Rectal smooth muscle tissue (tissue), 1 donor: Measurements from ENCODE around the gene SH3BP5.
"Not testable (repeated sequence)": the region's sequence is repeated elsewhere in the genome, so short reads cannot be mapped to it uniquely, and the experiment has no call there.

Experiments
- H3K27ac ChIP-seq: one replicate; pipeline ENCODE4 v1.7.0; 2013; ENCODE audit warnings: low read depth, low read length, inconsistent platforms
- H3K27me3 ChIP-seq: one replicate; pipeline ENCODE4 v1.7.0; 2013; ENCODE audit warnings: low read length; ENCODE audit not compliant: control insufficient read depth, insufficient read depth
- H3K36me3 ChIP-seq: one replicate; pipeline ENCODE4 v1.7.0; 2013; ENCODE audit warnings: low read length; ENCODE audit not compliant: control insufficient read depth, insufficient read depth
- H3K4me1 ChIP-seq: one replicate; pipeline ENCODE4 v1.7.0; 2013; ENCODE audit warnings: low read length; ENCODE audit not compliant: control insufficient read depth, insufficient read depth
- H3K4me3 ChIP-seq: one replicate; pipeline ENCODE4 v1.7.0; 2013; ENCODE audit warnings: low read length
- H3K9ac ChIP-seq: one replicate; pipeline ENCODE4 v1.7.0; 2013; ENCODE audit warnings: low read length

Gene SH3BP5

GRCh38 chr3:15359677-15360397 lies 27.5 kb upstream of the SH3BP5 start:
- H3K27ac ChIP-seq, result no peak overlapping the region
- H3K9ac ChIP-seq, result no peak overlapping the region
- H3K4me3 ChIP-seq, result no peak overlapping the region
- no peaks in the 10 kb centered on the region for H3K27me3 ChIP-seq
- no peaks in the 10 kb centered on the region for H3K4me1 ChIP-seq
- no peaks in the 10 kb centered on the region for H3K36me3 ChIP-seq

GRCh38 chr3:15356651-15357061 lies 24.3 kb upstream of the SH3BP5 start:
- not testable (repeated sequence) for H3K9ac ChIP-seq, H3K27me3 ChIP-seq, H3K27ac ChIP-seq, H3K36me3 ChIP-seq, H3K4me1 ChIP-seq, H3K4me3 ChIP-seq

- H3K4me3 ChIP-seq, result no peak overlapping the region
- H3K9ac ChIP-seq, result no peak overlapping the region
- H3K4me1 ChIP-seq, result no peaks in the 10 kb centered on the region
- H3K27me3 ChIP-seq, result no peaks in the 10 kb centered on the region
- no peaks in the 10 kb centered on the region for H3K36me3 ChIP-seq
- H3K27ac ChIP-seq, result no peak overlapping the region
These were observed 23.8 kb upstream of the SH3BP5 start for GRCh38 chr3:15356176-15356575.

- Histone ChIP-seq H3K27me3 (no peaks in the 10 kb centered on the region), H3K27ac (no peak overlapping the region), H3K4me1 (no peaks in the 10 kb centered on the region), H3K9ac (no peak overlapping the region), H3K36me3 (no peaks in the 10 kb centered on the region), H3K4me3 (no peak overlapping the region)
These were observed 22.7 kb upstream of the SH3BP5 start for GRCh38 chr3:15355086-15355485.

- H3K27ac ChIP-seq, result no peak overlapping the region
- no peak overlapping the region for H3K9ac ChIP-seq
- H3K36me3 ChIP-seq, result no peaks in the 10 kb centered on the region
- no peaks in the 10 kb centered on the region for H3K4me1 ChIP-seq
- no peak overlapping the region for H3K4me3 ChIP-seq
- no peaks in the 10 kb centered on the region for H3K27me3 ChIP-seq
These were observed 22.1 kb upstream of the SH3BP5 start for GRCh38 chr3:15354485-15354884.

- H3K27me3 ChIP-seq, result no peaks in the 10 kb centered on the region
- no peaks in the 10 kb centered on the region for H3K4me1 ChIP-seq
- H3K27ac ChIP-seq, result no peak overlapping the region
- H3K36me3 ChIP-seq, result no peaks in the 10 kb centered on the region
- H3K9ac ChIP-seq, result no peak overlapping the region
- no peak overlapping the region for H3K4me3 ChIP-seq
These were observed 17.8 kb upstream of the SH3BP5 start for GRCh38 chr3:15350141-15350540.

GRCh38 chr3:15349438-15349837 lies 17.1 kb upstream of the SH3BP5 start:
- not testable (repeated sequence) for H3K4me3 ChIP-seq, H3K9ac ChIP-seq, H3K27me3 ChIP-seq, H3K27ac ChIP-seq, H3K36me3 ChIP-seq, H3K4me1 ChIP-seq

GRCh38 chr3:15348246-15348645 lies 15.9 kb upstream of the SH3BP5 start:
- no peak overlapping the region for H3K27ac ChIP-seq

GRCh38 chr3:15347737-15348110 lies 15.3 kb upstream of the SH3BP5 start:
- no peak overlapping the region for H3K27ac ChIP-seq
- no peak overlapping the region for H3K9ac ChIP-seq
- H3K4me3 ChIP-seq, result no peak overlapping the region
- no peaks in the 10 kb centered on the region for H3K36me3 ChIP-seq
- H3K27me3 ChIP-seq, result no peaks in the 10 kb centered on the region
- no peaks in the 10 kb centered on the region for H3K4me1 ChIP-seq

More at GRCh38 chr3:15348246-15348645, 15.9 kb upstream of the SH3BP5 start:
- no peaks in the 10 kb centered on the region for H3K4me1 ChIP-seq
- H3K9ac ChIP-seq, result no peak overlapping the region
- no peaks in the 10 kb centered on the region for H3K27me3 ChIP-seq
- no peaks in the 10 kb centered on the region for H3K36me3 ChIP-seq
- no peak overlapping the region for H3K4me3 ChIP-seq

- Histone ChIP-seq H3K9ac (no peak overlapping the region), H3K4me3 (no peak overlapping the region), H3K27ac (no peak overlapping the region), H3K36me3 (no peaks in the 10 kb centered on the region), H3K4me1 (no peaks in the 10 kb centered on the region), H3K27me3 (no peaks in the 10 kb centered on the region)
These were observed 14.8 kb upstream of the SH3BP5 start for GRCh38 chr3:15347063-15347736.

- H3K27me3 ChIP-seq, result no peaks in the 10 kb centered on the region
- H3K9ac ChIP-seq, result no peak overlapping the region
- no peak overlapping the region for H3K4me3 ChIP-seq
- H3K27ac ChIP-seq, result no peak overlapping the region
- H3K36me3 ChIP-seq, result no peaks in the 10 kb centered on the region
- H3K4me1 ChIP-seq, result no peaks in the 10 kb centered on the region
These were observed 14.1 kb upstream of the SH3BP5 start for GRCh38 chr3:15346516-15346915.

- Histone ChIP-seq H3K36me3 (no peaks in the 10 kb centered on the region), H3K27ac (no peak overlapping the region), H3K9ac (no peak overlapping the region), H3K4me3 (no peak overlapping the region), H3K27me3 (no peaks in the 10 kb centered on the region), H3K4me1 (no peaks in the 10 kb centered on the region)
These were observed 13.3 kb upstream of the SH3BP5 start for GRCh38 chr3:15345608-15346137.
